Measurements from ENCODE around the gene SH3GL1.
A peak's percentile ranks its signal among the peaks of the same experiment; 100 is the strongest.

Gene SH3GL1

DNA sequence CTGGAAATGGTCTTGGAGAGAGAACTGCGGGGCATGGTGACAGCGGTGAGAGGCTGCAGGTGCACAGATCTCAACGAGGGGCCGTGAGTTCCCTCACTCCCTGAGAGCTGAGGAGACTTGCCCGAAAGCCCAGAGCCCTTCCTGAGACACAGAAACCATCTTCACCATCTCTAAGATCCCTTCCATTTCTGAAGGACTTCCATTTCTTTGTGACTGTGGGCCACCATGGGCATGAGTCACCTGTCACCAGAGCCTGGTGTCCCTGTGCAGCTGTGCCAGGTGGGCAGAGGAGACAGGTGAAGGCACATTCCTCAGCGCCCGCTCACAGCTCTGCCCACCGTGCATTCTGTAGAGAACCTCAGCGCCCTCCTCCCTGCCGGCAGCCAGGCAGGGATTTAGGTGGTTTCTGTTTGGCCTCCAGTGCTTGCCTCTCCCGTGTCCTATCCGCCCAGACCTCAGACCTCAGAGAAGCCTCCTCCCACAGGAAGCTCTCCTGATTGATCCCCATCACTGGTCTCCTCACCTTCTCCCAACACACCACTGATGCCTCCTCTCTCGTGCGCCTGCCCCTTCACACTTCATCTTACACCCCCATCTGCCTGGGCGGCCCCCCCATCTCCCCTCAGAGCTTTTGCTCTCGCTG lies 24.2 kb downstream of the SH3GL1 start:
- DNase-seq (ENCODE audit: low read depth in 3 of 3) = no peak

GRCh38 chr19:4375164-4376027 lies 25.0 kb downstream of the SH3GL1 start:
- no peak for DNase-seq (ENCODE audit: low read depth in 3 of 3)

- DNase-seq (ENCODE audit: low read depth in 3 of 3) = no peak
These were observed 25.7 kb downstream of the SH3GL1 start for GRCh38 chr19:4374498-4375163.

GRCh38 chr19:4373601-4374497 lies 26.5 kb downstream of the SH3GL1 start:
- no peak for DNase-seq (ENCODE audit: low read depth in 3 of 3)

DNA sequence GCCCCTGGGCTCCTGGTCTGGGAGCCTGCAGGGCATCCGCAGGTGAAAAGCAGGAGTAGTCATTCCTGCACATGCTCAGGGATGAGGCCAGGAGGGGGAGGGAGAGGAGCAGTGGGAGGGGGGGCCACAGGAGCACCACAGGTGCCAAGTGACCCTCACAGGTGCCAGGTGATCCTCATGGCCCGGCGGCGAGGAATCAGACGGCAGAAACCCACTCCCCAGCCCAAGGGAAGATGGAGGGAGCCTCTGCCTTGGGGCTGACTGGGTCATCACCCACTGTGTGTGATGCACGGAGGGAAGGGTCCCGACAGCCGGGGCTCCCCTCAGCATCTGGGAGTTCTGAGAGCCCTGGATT lies 27.4 kb downstream of the SH3GL1 start:
- no peak for DNase-seq (ENCODE audit: low read depth in 3 of 3)

DNA sequence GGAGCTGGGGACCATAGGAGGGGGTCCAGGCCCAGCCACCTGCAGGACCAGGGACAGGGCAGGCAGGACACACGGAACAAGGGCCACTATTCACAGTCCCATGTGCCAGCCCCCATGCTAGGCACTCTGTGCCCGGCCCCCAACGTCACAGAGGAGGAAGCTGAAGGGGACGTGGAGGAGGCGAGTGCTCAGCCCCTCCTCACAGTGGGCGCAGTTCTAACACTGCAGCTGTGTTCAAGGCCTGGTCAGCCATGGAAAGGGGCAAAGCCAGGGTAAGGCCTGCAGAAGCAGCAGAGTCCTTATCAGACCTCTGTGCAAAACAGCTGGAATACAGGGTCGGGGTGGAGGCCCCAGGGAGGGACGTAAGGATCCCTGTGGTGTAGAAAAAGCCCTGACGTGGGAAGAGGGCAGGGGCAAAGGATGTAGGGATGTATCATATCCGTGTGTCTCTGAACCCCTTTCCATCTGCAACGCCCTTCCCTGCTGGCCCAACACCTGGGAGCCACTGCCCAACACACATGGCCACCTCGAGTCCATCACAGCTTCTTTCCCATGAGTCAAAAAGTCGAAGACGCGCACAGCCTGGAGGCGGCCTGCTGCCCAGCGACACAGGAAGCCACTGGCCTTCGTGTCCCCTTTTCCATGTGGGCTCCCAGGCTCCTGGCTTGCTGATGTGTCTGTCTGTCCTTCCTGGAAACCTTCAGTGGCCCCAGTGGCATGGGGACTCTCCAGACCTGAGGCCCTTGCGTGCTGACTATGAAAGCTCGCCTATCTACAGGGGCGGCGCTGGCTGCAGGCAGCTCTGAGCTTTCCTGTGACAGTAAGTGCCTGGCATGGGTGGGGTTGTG lies 28.0 kb downstream of the SH3GL1 start:
- DNase-seq (ENCODE audit: low read depth in 3 of 3) = no peak

- no peak for DNase-seq (ENCODE audit: low read depth in 3 of 3)
These were observed 28.8 kb downstream of the SH3GL1 start for GRCh38 chr19:4371247-4372164.

DNA sequence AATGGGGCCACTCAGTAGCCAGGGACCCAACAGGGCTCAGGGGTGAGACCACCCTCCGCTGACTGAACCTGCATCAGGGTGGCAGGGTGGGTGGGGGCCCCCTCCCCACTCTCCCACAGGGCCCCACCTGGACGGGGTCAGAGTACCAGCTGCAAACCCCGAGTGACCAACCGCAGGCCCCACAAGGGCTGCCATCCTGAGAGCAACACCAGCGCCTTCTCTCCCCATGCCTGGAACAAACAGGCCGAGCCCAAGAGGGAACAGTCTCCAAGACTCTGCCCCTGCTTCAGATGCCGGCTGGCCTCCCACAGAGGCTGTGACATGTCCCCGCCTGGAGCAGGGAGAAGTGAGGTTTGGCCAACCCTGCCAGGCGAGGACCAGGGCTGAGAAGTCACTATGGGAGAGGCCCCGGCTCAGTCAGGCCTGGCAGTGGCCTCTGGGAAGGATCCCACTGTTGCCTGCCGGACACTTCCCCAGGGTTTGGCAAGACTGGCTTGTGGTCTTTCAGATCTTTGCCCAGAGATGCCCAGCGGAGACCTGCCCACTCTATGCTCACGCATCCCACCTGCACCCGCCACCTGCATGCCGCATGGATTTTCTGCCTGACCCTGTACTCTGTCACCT lies 29.8 kb downstream of the SH3GL1 start:
- no peak for DNase-seq (ENCODE audit: low read depth in 3 of 3)

DNA sequence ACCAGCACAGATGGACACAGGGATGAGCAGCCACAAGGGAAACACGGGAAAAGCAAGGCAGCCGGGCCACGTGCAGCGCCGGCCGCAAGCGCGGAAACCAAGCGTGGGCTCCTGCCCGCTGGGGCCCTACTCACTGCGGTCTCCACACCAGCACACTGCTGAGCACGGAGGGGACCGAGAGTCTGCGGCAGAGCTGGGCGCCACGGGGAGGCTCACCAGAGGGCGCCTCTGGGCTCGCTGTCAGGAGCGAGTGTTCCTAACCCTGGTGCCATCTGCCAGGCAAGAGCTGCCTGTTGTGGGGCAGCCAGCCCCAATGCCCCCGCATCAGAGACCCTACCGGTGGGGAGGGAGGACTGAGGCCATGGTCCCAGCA lies 30.5 kb downstream of the SH3GL1 start:
- peak; percentile 59 to 80 (median 69) for DNase-seq (ENCODE audit: low read depth in 3 of 3)

- peak; percentile 26 to 72 (median 43) for DNase-seq (ENCODE audit: low read depth in 3 of 3)
These were observed 31.0 kb downstream of the SH3GL1 start for GRCh38 chr19:4369109-4369887.

- no peak for DNase-seq (ENCODE audit: low read depth in 3 of 3)
These were observed 32.1 kb downstream of the SH3GL1 start for GRCh38 chr19:4368128-4368820.

GRCh38 chr19:4367781-4368127 lies 32.6 kb downstream of the SH3GL1 start:
- no peak for DNase-seq (ENCODE audit: low read depth in 3 of 3)

- no peak for DNase-seq (ENCODE audit: low read depth in 3 of 3)
These were observed 33.0 kb downstream of the SH3GL1 start for GRCh38 chr19:4367336-4367723.

GRCh38 chr19:4366666-4367335 lies 33.5 kb downstream of the SH3GL1 start:
- DNase-seq (ENCODE audit: low read depth in 3 of 3) = no peak

DNA sequence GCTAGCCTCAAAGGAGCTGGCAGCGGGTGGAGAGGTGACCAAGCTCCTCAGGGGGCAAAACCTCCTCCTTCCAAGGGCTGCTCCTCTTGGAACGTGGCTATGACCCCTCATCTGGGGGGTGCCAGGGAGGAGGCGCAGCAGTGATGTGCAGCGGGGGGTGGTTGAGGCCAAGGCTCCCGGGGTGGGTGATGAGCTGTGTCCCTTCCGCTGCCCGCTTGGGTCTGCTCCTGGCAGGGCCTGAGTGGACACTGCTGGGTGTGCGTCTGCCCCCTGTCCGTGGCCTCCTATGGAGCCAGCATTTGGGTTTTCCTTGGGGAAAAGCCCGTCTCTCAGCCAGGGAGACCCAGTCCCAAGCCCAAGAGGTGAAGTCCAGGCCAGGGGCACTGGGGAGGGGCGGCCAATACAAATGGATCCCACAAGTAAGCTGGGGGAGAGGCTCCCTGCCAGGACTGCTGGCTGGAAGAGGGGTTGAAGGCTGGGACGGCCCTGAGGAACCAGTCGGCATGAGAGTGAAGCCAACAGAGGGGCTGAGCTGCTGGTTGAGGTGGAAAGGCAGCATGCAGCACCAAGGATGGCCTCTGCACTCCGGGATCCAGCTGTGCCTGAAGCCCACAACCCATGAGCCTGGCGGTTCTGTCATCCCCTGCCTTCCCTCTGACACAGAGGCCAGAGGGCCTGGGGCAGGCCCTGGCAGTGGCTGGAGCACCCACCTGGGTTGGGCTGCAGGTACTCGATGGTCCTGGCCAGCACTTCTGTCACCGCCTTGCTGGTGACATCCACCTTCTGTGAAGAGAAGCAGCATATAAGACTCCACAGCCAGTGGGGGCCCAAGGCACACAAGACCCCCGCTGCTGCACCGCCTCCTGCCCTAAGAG lies 34.3 kb downstream of the SH3GL1 start:
- DNase-seq (ENCODE audit: low read depth in 3 of 3) = no peak

GRCh38 chr19:4365341-4365740 lies 35.0 kb downstream of the SH3GL1 start:
- DNase-seq (ENCODE audit: low read depth in 3 of 3) = no peak

Data from stimulated activated CD4-positive, alpha-beta T cell treated with anti-CD3 and anti-CD28 coated beads, TNF-alpha, amount 100 ng/mL, for 24 hours (primary cell).